Right cardiac atrium (tissue), 5 donors: ENCODE results near the gene TCERG1. TPM values are rescaled to one million over a fixed set of nuclear protein-coding genes. Genes with fewer than 3 reads are reported as not detected.
"Not testable (repeated sequence)": the region's sequence is repeated elsewhere in the genome, so short reads cannot be mapped to it uniquely, and the experiment has no call there.

Source experiments
- ATAC-seq, 2 donors: fragments of 200-7000 bp; cut with Tn5 transposase; one replicate each; pipeline versions ENCODE4 v1.8.0 to v1.9.1; 2020; ENCODE audit warnings: moderate library complexity in 2 of 2, mild to moderate bottlenecking in 1 of 2
- DNase-seq, 3 donors: peaks; one replicate each; pipeline ENCODE4 v3.0.0-alpha.2; 2020
- H3K27ac ChIP-seq: one replicate; pipeline ENCODE4 v1.5.1; 2013; ENCODE audit warnings: mild to moderate bottlenecking, low read length, control low read depth, moderate library complexity
- H3K27me3 ChIP-seq: one replicate; pipeline ENCODE4 v1.6.1; 2013; ENCODE audit not compliant: control insufficient read depth, insufficient read depth
- H3K4me1 ChIP-seq: one replicate; pipeline ENCODE4 v1.6.1; 2013; ENCODE audit warnings: low read length; ENCODE audit not compliant: control insufficient read depth, insufficient read depth
- H3K4me3 ChIP-seq: one replicate; pipeline ENCODE4 v1.5.1; 2013; ENCODE audit warnings: low read length, control low read depth
- H3K9me3 ChIP-seq: one replicate; pipeline ENCODE4 v1.6.1; 2013; ENCODE audit warnings: low read length; ENCODE audit not compliant: control insufficient read depth
- WGBS: extraction: QIAGEN DNeasy Blood & Tissue Kit; methylation state at CpG from one replicate; pipeline ENCODE4 v1.1.7; 2013; 5-methylcytosine and 5-hydroxymethylcytosine counted together
- intact Hi-C, 4 donors: fragments of 100-400 bp; cut with DNase I; formaldehyde crosslinking; loops; one replicate each; pipeline versions ENCODE4 v1.11.0 to v1.14.0; 2022 to 2023
- polyA plus RNA-seq: library from polyadenylated mRNA; stranded (reverse); fragments of 200-250 nt; gene quantifications from one replicate; pipeline ENCODE4 v1.2.3, GENCODE V29; 2013
- total RNA-seq, 4 donors: library from RNA; stranded (reverse); fragmentation: NEBNext Ultra II Directional; extraction: Animal tissue kit (Norgen Biotek cat#: 25700); gene quantifications; one replicate each; pipeline ENCODE4 v1.2.1, GENCODE V29; 2021
- donor health status: healthy with polysubstance abuse.
- donor health status: DM: no; HTN: yes; CAD: no.
- donor health status: DM: no; HTN: no; CAD: no.
- donor health status: DM: no; HTN: yes; CAD: no; lungs with severe emphysema.
- donor health status: DM: yes; HTN: yes; CAD: no.

Gene TCERG1
- total and polyA plus RNA-seq, 5 donors = 17.8 to 27.9 (median 23.1) TPM

DNA sequence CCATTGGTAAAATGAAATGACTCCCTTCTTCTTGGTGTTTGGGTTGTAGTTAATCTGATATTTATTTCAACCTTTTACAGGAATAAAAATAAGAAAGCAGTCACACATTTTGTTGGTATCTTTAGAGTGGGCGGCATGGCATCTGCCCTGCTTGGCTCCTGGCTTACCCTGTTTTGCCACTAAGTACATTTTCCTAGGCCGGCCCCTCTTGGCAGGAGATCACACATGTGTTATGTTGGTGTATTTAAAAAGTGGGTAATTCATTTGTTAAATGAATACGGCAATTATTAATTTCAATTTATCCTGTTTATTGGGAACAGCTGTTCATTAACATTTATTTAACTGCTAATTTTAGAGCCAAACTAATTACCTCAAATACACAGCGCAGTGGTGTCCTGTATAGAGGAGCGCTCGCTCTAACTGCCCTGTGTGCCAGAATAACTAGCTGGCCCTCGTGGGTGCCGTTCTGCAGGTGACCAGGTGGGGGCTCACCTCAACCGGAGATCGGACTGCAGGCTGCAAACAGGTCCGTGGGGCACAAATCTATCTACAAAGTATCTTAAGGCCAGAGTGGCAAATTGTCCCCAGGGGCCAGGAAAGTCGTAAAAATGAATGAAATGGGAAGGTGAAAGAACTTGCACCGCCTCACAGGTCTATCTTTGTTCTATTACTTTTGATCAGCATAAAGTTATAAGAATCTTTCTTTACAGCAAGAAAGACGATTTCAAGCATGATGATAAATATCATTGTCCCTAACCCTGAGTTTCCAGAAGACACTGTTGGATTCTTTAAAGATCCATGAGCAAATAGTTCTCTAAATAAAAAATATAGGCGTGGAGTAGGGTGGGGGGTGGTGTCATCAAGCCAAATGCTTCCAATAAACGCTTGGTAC lies 95.1 kb downstream of the TCERG1 start:
- Histone ChIP-seq H3K9me3 (no peaks in the 10 kb centered on the region), H3K4me1 (no peaks in the 10 kb centered on the region), H3K4me3 (no peak overlapping the region), H3K27me3 (peaks cover 2% of the 10 kb centered on the region), H3K27ac (no peak overlapping the region)
- peak; percentile 71 to 83 (median 82) for DNase-seq
- WGBS = 29% methylated on average over 16 of the region's 16 CpGs
- intact Hi-C loops = loop anchor here in 3 of 4 donors (5.0 kb wide), 2 partner anchors 425 to 645 kb away; no protein-coding TSS in a partner anchor
- peak; percentile 76 to 82 for ATAC-seq

GRCh38 chr5:146544232-146544631 lies 97.1 kb downstream of the TCERG1 start:
- no peaks in the 10 kb centered on the region for H3K4me1 ChIP-seq
- no peak overlapping the region for H3K4me3 ChIP-seq
- DNase-seq (no peak), ATAC-seq (no peak)
- no peak overlapping the region for H3K27ac ChIP-seq
- intact Hi-C loops = loop anchor here in 3 of 4 donors (5.0 kb wide), 2 partner anchors 423 to 643 kb away; no protein-coding TSS in a partner anchor
- peaks cover 2% of the 10 kb centered on the region for H3K27me3 ChIP-seq
- H3K9me3 ChIP-seq = no peaks in the 10 kb centered on the region

- DNase-seq (no peak), ATAC-seq (no peak)
- Histone ChIP-seq H3K27ac (no peak overlapping the region), H3K9me3 (no peaks in the 10 kb centered on the region), H3K4me1 (no peaks in the 10 kb centered on the region), H3K4me3 (no peak overlapping the region), H3K27me3 (peaks cover 2% of the 10 kb centered on the region)
- 44% methylated on average over 2 of the region's 2 CpGs for WGBS
- intact Hi-C loops = no loop called here
These were observed 101.8 kb downstream of the TCERG1 start for GRCh38 chr5:146548781-146549449.

GRCh38 chr5:146549615-146550014 lies 102.5 kb downstream of the TCERG1 start:
- H3K9me3 ChIP-seq = no peaks in the 10 kb centered on the region
- intact Hi-C loops = no loop called here
- H3K4me3 ChIP-seq = no peak overlapping the region
- no peak overlapping the region for H3K27ac ChIP-seq
- no peaks in the 10 kb centered on the region for H3K4me1 ChIP-seq
- DNase-seq (no peak), ATAC-seq (no peak)
- peaks cover 2% of the 10 kb centered on the region for H3K27me3 ChIP-seq

DNA sequence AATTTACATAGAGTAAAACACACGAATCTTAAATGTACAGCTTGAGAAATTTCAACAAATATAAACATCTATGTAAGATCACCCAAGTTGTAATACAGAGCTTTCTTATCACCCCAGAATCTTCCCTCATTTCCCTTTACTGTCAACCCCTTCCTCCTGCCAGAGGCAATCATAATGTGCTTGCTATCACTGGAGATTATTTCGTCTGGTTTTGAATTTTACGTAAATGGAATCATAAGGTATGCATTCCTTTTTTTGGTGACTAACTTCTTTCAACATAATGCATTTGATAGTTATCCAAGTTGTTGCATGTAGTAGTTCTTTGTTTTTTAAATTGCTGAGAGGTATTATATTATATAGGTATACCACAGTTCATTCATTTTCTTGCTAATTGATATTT lies 106.3 kb downstream of the TCERG1 start:
- DNase-seq = no peak
- intact Hi-C loops = no loop called here
- ATAC-seq = no peak

GRCh38 chr5:146556884-146557283 lies 109.8 kb downstream of the TCERG1 start:
- H3K4me3 ChIP-seq, intact Hi-C loops, H3K9me3 ChIP-seq, DNase-seq, ATAC-seq, H3K27ac ChIP-seq, H3K27me3 ChIP-seq, H3K4me1 ChIP-seq: not testable (repeated sequence)
- 89% methylated on average over 4 of the region's 4 CpGs for WGBS

More for the DNA sequence above, 106.3 kb downstream of the TCERG1 start:
- H3K4me3 ChIP-seq = no peak overlapping the region
- WGBS = 41% methylated on average over 3 of the region's 3 CpGs
- H3K9me3 ChIP-seq = no peaks in the 10 kb centered on the region
- no peak overlapping the region for H3K27ac ChIP-seq
- no peaks in the 10 kb centered on the region for H3K27me3 ChIP-seq
- H3K4me1 ChIP-seq = no peaks in the 10 kb centered on the region

DNA sequence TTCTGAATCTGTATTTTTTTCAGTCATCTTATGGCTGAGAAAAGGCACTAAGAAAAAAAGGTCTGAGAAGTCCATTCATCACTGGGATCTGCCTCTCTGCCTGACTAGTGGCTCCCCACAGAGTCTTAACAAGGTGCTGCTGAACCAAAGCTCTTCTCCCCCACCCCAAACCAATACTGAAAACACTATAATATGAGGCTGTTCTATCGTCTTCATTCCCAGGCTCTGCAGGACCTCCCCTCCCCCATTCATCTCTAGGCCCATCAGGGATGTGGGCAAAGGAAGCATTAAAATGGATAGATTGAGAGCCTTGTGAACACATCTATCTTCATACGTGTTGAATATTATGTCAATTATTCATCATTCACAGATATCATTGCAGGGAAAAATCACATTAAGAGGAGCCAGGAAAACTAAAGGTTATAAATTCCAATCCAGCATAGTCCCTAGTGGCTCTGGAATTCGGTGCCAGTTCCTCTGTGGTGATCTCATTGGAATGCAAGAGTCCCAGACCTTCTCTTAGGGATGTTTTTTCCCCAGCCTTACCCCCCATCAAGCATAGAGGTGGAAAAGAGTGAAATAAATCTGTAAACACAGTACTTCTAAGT lies 113.2 kb downstream of the TCERG1 start:
- WGBS = 31% methylated on average over 3 of the region's 3 CpGs
- Histone ChIP-seq H3K9me3 (no peaks in the 10 kb centered on the region), H3K27ac (no peak overlapping the region), H3K4me1 (no peaks in the 10 kb centered on the region), H3K4me3 (no peak overlapping the region), H3K27me3 (no peaks in the 10 kb centered on the region)
- no peak for DNase-seq
- ATAC-seq = no peak
- intact Hi-C loops = loop anchor here in 1 of 4 donors (10.0 kb wide), 1 partner anchor 404 kb away; no protein-coding TSS in a partner anchor

Other genes with a start within 250 kb of the TCERG1 start
- gene RBM27, start 243.7 kb upstream of the TCERG1 start, total RNA-seq = 10 to 100 TPM; 12.9 to 16.7 (median 14.0) TPM
- gene RBM27, start 243.7 kb upstream of the TCERG1 start, polyA plus RNA-seq = 6.7 TPM
- under 1 TPM in 1 of 4 donors, not detected in 3; 0.14 TPM for gene POU4F3, start 108.5 kb upstream of the TCERG1 start, total RNA-seq
- gene POU4F3, start 108.5 kb upstream of the TCERG1 start, polyA plus RNA-seq = not detected
- gene GPR151, start 68.9 kb downstream of the TCERG1 start, total RNA-seq = not detected
- not detected for gene GPR151, start 68.9 kb downstream of the TCERG1 start, polyA plus RNA-seq